Measurements from ENCODE around the gene WDR45B. TPM values are rescaled to one million over a fixed set of nuclear protein-coding genes. Genes with fewer than 3 reads are reported as not detected.

WDR45B gene
- polyA plus RNA-seq, 1 experiment = 141 TPM

- Histone ChIP-seq H3K36me3 (ENCODE audit: control insufficient read depth, insufficient read depth, low read length) (peaks cover 17% of the 10 kb centered on the region), H3K4me3 (ENCODE audit: low read depth, low read length) (no peak overlapping the region), H3K27me3 (ENCODE audit: control insufficient read depth, insufficient read depth, low read length) (no peaks in the 10 kb centered on the region)
- ChIA-PET POLR2A (no interaction called here), CTCF (interaction anchor here (1.5 kb wide), 1 partner anchor 38 kb away, joined by 5 read pairs; no protein-coding TSS in a partner anchor)
- TF ChIP-seq CTCF (IDR thresholded peaks at IDR 0.05; ENCODE audit: insufficient read depth, low read depth, low read length) = no peak
- DNase-seq (ENCODE audit: low read depth) = no peak
Measured at GRCh38 chr17:82592289-82592766, 55.9 kb downstream of the WDR45B start.

GRCh38 chr17:82590881-82591539, 57.2 kb downstream of the WDR45B start:
- no peak for DNase-seq (ENCODE audit: low read depth)
- Histone ChIP-seq H3K27me3 (ENCODE audit: control insufficient read depth, insufficient read depth, low read length) (no peaks in the 10 kb centered on the region), H3K4me3 (ENCODE audit: low read depth, low read length) (no peak overlapping the region), H3K36me3 (ENCODE audit: control insufficient read depth, insufficient read depth, low read length) (peaks cover 11% of the 10 kb centered on the region)
- POLR2A ChIA-PET = no interaction called here
- TF ChIP-seq CTCF (IDR thresholded peaks at IDR 0.05; ENCODE audit: insufficient read depth, low read depth, low read length) = no peak
- CTCF ChIA-PET = interaction anchor here (0.7 to 1.5 kb wide), 2 partner anchors 21 to 37 kb away, joined by 3 to 5 read pairs; no protein-coding TSS in a partner anchor

- CTCF ChIA-PET = no interaction called here
- DNase-seq (ENCODE audit: low read depth) = no peak
- H3K36me3 ChIP-seq (ENCODE audit: control insufficient read depth, insufficient read depth, low read length) = peaks cover 7% of the 10 kb centered on the region
Measured at GRCh38 chr17:82590216-82590615, 58.0 kb downstream of the WDR45B start.

GRCh38 chr17:82589851-82590180, 58.4 kb downstream of the WDR45B start:
- ChIA-PET POLR2A (no interaction called here), CTCF (no interaction called here)
- no peak for TF ChIP-seq CTCF (IDR thresholded peaks at IDR 0.05; ENCODE audit: insufficient read depth, low read depth, low read length)
- Histone ChIP-seq H3K4me3 (ENCODE audit: low read depth, low read length) (no peak overlapping the region), H3K27me3 (ENCODE audit: control insufficient read depth, insufficient read depth, low read length) (no peaks in the 10 kb centered on the region), H3K36me3 (ENCODE audit: control insufficient read depth, insufficient read depth, low read length) (peaks cover 11% of the 10 kb centered on the region)
- no peak for DNase-seq (ENCODE audit: low read depth)

More at GRCh38 chr17:82590216-82590615, 58.0 kb downstream of the WDR45B start:
- no peak for TF ChIP-seq CTCF (IDR thresholded peaks at IDR 0.05; ENCODE audit: insufficient read depth, low read depth, low read length)
- POLR2A ChIA-PET = no interaction called here
- Histone ChIP-seq H3K27me3 (ENCODE audit: control insufficient read depth, insufficient read depth, low read length) (no peaks in the 10 kb centered on the region), H3K4me3 (ENCODE audit: low read depth, low read length) (no peak overlapping the region)

GRCh38 chr17:82588266-82589175, 59.7 kb downstream of the WDR45B start:
- DNase-seq (ENCODE audit: low read depth) = no peak
- no peak for TF ChIP-seq CTCF (IDR thresholded peaks at IDR 0.05; ENCODE audit: insufficient read depth, low read depth, low read length)
- Histone ChIP-seq H3K36me3 (ENCODE audit: control insufficient read depth, insufficient read depth, low read length) (peaks cover 14% of the 10 kb centered on the region), H3K4me3 (ENCODE audit: low read depth, low read length) (no peak overlapping the region), H3K27me3 (ENCODE audit: control insufficient read depth, insufficient read depth, low read length) (no peaks in the 10 kb centered on the region)
- ChIA-PET POLR2A (no interaction called here), CTCF (interaction anchor here (0.7 kb wide), 1 partner anchor 250 kb away, joined by 3 read pairs; no protein-coding TSS in a partner anchor)

Data from BJ (cell line).